Rectal smooth muscle tissue (tissue), 1 donor: ENCODE measurements around the gene CDYL2.
"Not testable (repeated sequence)": the region's sequence is repeated elsewhere in the genome, so short reads cannot be mapped to it uniquely, and the experiment has no call there.

Experiments
- H3K27ac ChIP-seq: one replicate; pipeline ENCODE4 v1.7.0; 2013; ENCODE audit warnings: low read depth, low read length, inconsistent platforms
- H3K27me3 ChIP-seq: one replicate; pipeline ENCODE4 v1.7.0; 2013; ENCODE audit warnings: low read length; ENCODE audit not compliant: control insufficient read depth, insufficient read depth
- H3K36me3 ChIP-seq: one replicate; pipeline ENCODE4 v1.7.0; 2013; ENCODE audit warnings: low read length; ENCODE audit not compliant: control insufficient read depth, insufficient read depth
- H3K4me1 ChIP-seq: one replicate; pipeline ENCODE4 v1.7.0; 2013; ENCODE audit warnings: low read length; ENCODE audit not compliant: control insufficient read depth, insufficient read depth
- H3K4me3 ChIP-seq: one replicate; pipeline ENCODE4 v1.7.0; 2013; ENCODE audit warnings: low read length
- H3K9ac ChIP-seq: one replicate; pipeline ENCODE4 v1.7.0; 2013; ENCODE audit warnings: low read length

The CDYL2 gene

GRCh38 chr16:80656161-80656560, 148.2 kb downstream of the CDYL2 start:
- no peaks in the 10 kb centered on the region for H3K4me1 ChIP-seq
- H3K9ac ChIP-seq = no peak overlapping the region
- H3K36me3 ChIP-seq = no peaks in the 10 kb centered on the region
- H3K27me3 ChIP-seq = no peaks in the 10 kb centered on the region
- no peak overlapping the region for H3K27ac ChIP-seq
- no peak overlapping the region for H3K4me3 ChIP-seq

- no peak overlapping the region for H3K9ac ChIP-seq
Measured at GRCh38 chr16:80655751-80656150, 148.6 kb downstream of the CDYL2 start.

GRCh38 chr16:80654094-80654862, 150.1 kb downstream of the CDYL2 start:
- Histone ChIP-seq H3K27ac (no peak overlapping the region), H3K4me1 (no peaks in the 10 kb centered on the region), H3K27me3 (no peaks in the 10 kb centered on the region), H3K36me3 (no peaks in the 10 kb centered on the region), H3K4me3 (no peak overlapping the region), H3K9ac (no peak overlapping the region)

More at GRCh38 chr16:80655751-80656150, 148.6 kb downstream of the CDYL2 start:
- Histone ChIP-seq H3K27ac (no peak overlapping the region), H3K36me3 (no peaks in the 10 kb centered on the region), H3K4me1 (no peaks in the 10 kb centered on the region), H3K27me3 (no peaks in the 10 kb centered on the region), H3K4me3 (no peak overlapping the region)

GRCh38 chr16:80652441-80652840, 152.0 kb downstream of the CDYL2 start:
- no peak overlapping the region for H3K4me3 ChIP-seq
- no peak overlapping the region for H3K9ac ChIP-seq
- H3K27ac ChIP-seq = no peak overlapping the region
- no peaks in the 10 kb centered on the region for H3K36me3 ChIP-seq
- no peaks in the 10 kb centered on the region for H3K27me3 ChIP-seq
- no peaks in the 10 kb centered on the region for H3K4me1 ChIP-seq

- not testable (repeated sequence) for H3K9ac ChIP-seq, H3K36me3 ChIP-seq, H3K4me3 ChIP-seq, H3K27me3 ChIP-seq, H3K27ac ChIP-seq, H3K4me1 ChIP-seq
Measured at GRCh38 chr16:80650281-80650680, 154.1 kb downstream of the CDYL2 start.

- Histone ChIP-seq H3K9ac (no peak overlapping the region), H3K36me3 (no peaks in the 10 kb centered on the region), H3K4me3 (no peak overlapping the region), H3K4me1 (no peaks in the 10 kb centered on the region), H3K27me3 (no peaks in the 10 kb centered on the region), H3K27ac (no peak overlapping the region)
Measured at GRCh38 chr16:80640316-80640715, 164.1 kb downstream of the CDYL2 start.

- Histone ChIP-seq H3K36me3 (no peaks in the 10 kb centered on the region), H3K4me1 (no peaks in the 10 kb centered on the region), H3K9ac (no peak overlapping the region), H3K27me3 (no peaks in the 10 kb centered on the region), H3K27ac (no peak overlapping the region), H3K4me3 (no peak overlapping the region)
Measured at GRCh38 chr16:80639636-80640035, 164.8 kb downstream of the CDYL2 start.

GRCh38 chr16:80637621-80638020, 166.8 kb downstream of the CDYL2 start:
- Histone ChIP-seq H3K4me3 (no peak overlapping the region), H3K27ac (no peak overlapping the region), H3K36me3 (no peaks in the 10 kb centered on the region), H3K27me3 (no peaks in the 10 kb centered on the region), H3K9ac (no peak overlapping the region), H3K4me1 (no peaks in the 10 kb centered on the region)

- no peak overlapping the region for H3K9ac ChIP-seq
- H3K36me3 ChIP-seq = no peaks in the 10 kb centered on the region
- no peak overlapping the region for H3K27ac ChIP-seq
- no peaks in the 10 kb centered on the region for H3K4me1 ChIP-seq
- H3K27me3 ChIP-seq = no peaks in the 10 kb centered on the region
- H3K4me3 ChIP-seq = no peak overlapping the region
Measured at GRCh38 chr16:80631581-80631980, 172.8 kb downstream of the CDYL2 start.

- no peaks in the 10 kb centered on the region for H3K27me3 ChIP-seq
- H3K4me3 ChIP-seq = no peak overlapping the region
- H3K27ac ChIP-seq = no peak overlapping the region
- H3K4me1 ChIP-seq = no peaks in the 10 kb centered on the region
- no peak overlapping the region for H3K9ac ChIP-seq
- no peaks in the 10 kb centered on the region for H3K36me3 ChIP-seq
Measured at GRCh38 chr16:80628254-80628653, 176.1 kb downstream of the CDYL2 start.

- Histone ChIP-seq H3K4me3 (no peak overlapping the region), H3K9ac (no peak overlapping the region), H3K27ac (no peak overlapping the region), H3K27me3 (no peaks in the 10 kb centered on the region), H3K36me3 (no peaks in the 10 kb centered on the region), H3K4me1 (no peaks in the 10 kb centered on the region)
Measured at GRCh38 chr16:80627108-80627507, 177.3 kb downstream of the CDYL2 start.

- Histone ChIP-seq H3K4me1 (no peaks in the 10 kb centered on the region), H3K27ac (no peak overlapping the region), H3K9ac (no peak overlapping the region), H3K27me3 (no peaks in the 10 kb centered on the region), H3K4me3 (no peak overlapping the region), H3K36me3 (no peaks in the 10 kb centered on the region)
Measured at GRCh38 chr16:80623376-80623775, 181.0 kb downstream of the CDYL2 start.

GRCh38 chr16:80622007-80622406, 182.4 kb downstream of the CDYL2 start:
- no peaks in the 10 kb centered on the region for H3K4me1 ChIP-seq
- H3K27ac ChIP-seq = no peak overlapping the region
- H3K27me3 ChIP-seq = no peaks in the 10 kb centered on the region
- no peaks in the 10 kb centered on the region for H3K36me3 ChIP-seq
- H3K9ac ChIP-seq = no peak overlapping the region
- H3K4me3 ChIP-seq = no peak overlapping the region
